ENCODE measurements around the gene ART3. TPM values are rescaled to one million over a fixed set of nuclear protein-coding genes. Genes with fewer than 3 reads are reported as not detected.

ART3 gene
- total and polyA plus RNA-seq, 9 of the 15 experiments (the other 6 are each of a cell fraction or from before 2014, with no cell fraction given), result 0.69 to 1.4 (median 1.1) TPM; not detected in 1

DNA sequence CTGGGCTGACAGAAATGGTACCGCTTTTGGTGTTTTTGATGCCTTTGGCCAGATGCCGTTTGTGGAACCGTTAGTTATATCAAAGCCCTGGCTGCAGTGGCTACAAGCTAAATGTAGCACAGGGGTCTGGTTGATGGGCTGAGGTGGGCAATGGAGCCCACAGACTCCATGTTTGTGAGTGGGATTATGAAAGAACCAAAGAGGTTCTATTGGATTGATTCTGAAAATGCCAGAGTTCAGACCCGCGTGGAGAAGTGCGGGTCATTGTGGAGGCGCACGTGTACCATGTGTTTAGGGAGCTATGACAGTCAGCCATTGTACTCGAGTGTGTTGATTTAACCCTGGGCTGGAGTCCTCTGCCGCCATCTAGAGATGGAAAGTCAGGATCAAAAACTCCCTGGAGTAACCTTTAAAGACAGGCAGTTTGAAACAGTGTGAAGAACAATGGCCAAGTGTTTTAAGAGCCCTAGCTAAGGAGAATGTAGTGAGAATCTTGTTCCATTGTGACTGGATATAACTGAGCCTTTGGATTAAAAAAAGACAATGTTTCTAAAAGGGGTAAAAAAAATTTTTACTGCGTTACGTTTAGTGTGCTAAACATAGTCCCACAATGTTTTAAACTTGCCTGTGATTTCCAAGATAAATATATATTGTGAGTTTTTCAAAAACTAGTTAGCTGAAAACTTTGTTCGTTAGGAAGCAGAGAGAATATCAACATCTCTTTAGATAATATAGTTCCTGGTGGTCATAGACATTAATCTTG lies 12.7 kb downstream of the ART3 start (continued):
- TF ChIP-seq, protein P1, sequence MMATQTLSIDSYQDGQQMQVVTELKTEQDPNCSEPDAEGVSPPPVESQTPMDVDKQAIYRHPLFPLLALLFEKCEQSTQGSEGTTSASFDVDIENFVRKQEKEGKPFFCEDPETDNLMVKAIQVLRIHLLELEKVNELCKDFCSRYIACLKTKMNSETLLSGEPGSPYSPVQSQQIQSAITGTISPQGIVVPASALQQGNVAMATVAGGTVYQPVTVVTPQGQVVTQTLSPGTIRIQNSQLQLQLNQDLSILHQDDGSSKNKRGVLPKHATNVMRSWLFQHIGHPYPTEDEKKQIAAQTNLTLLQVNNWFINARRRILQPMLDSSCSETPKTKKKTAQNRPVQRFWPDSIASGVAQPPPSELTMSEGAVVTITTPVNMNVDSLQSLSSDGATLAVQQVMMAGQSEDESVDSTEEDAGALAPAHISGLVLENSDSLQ (IDR thresholded peaks at IDR 0.05), result peak; percentile 43; the same call in 1 of the 2 replicates
- TF ChIP-seq EZH2 (IDR thresholded peaks at IDR 0.05; ENCODE audit: borderline replicate concordance, low read depth, low read length) (no peak), PCBP2 (IDR thresholded peaks at IDR 0.05; ENCODE audit: low read depth, low read length, poor library complexity, severe bottlenecking) (no peak), RBBP5 (IDR thresholded peaks at IDR 0.05; ENCODE audit: borderline replicate concordance, insufficient read depth, low read length, poor library complexity, severe bottlenecking) (no peak), FOS (IDR thresholded peaks at IDR 0.05; ENCODE audit: extremely low read depth, insufficient read length) (no peak), ZBED1 (IDR thresholded peaks at IDR 0.05) (no peak), ZNF311 (CRISPR knock-in tag; IDR thresholded peaks at IDR 0.05) (no peak), SNIP1 (IDR thresholded peaks at IDR 0.05; ENCODE audit: low read depth) (0 out of 2 replicates have a peak, but pooled peaks have one; percentile 20), TSC22D4 (tag; IDR thresholded peaks at IDR 0.05) (no peak), RBM17 (IDR thresholded peaks at IDR 0.05; ENCODE audit: borderline replicate concordance, low read depth, low read length) (no peak), FIP1L1 (IDR thresholded peaks at IDR 0.05; ENCODE audit: low read depth, low read length, poor library complexity, severe bottlenecking) (no peak), ESRRB (CRISPR knock-in tag; IDR thresholded peaks at IDR 0.05; ENCODE audit: borderline replicate concordance) (no peak), JUND (IDR thresholded peaks at IDR 0.05; ENCODE audit: borderline replicate concordance, low read depth, low read length) (peak; percentile 49; the same call in 1 of the 2 replicates), JUND (tag; IDR thresholded peaks at IDR 0.05; ENCODE audit: borderline replicate concordance, low read depth, low read length) (no peak), ZNF830 (CRISPR knock-in tag; IDR thresholded peaks at IDR 0.05) (no peak)
- TF ChIP-seq, protein P2, sequence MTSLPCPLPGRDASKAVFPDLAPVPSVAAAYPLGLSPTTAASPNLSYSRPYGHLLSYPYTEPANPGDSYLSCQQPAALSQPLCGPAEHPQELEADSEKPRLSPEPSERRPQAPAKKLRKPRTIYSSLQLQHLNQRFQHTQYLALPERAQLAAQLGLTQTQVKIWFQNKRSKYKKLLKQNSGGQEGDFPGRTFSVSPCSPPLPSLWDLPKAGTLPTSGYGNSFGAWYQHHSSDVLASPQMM (CRISPR knock-in tag; IDR thresholded peaks at IDR 0.05), result no peak
- TF ChIP-seq, protein P3, sequence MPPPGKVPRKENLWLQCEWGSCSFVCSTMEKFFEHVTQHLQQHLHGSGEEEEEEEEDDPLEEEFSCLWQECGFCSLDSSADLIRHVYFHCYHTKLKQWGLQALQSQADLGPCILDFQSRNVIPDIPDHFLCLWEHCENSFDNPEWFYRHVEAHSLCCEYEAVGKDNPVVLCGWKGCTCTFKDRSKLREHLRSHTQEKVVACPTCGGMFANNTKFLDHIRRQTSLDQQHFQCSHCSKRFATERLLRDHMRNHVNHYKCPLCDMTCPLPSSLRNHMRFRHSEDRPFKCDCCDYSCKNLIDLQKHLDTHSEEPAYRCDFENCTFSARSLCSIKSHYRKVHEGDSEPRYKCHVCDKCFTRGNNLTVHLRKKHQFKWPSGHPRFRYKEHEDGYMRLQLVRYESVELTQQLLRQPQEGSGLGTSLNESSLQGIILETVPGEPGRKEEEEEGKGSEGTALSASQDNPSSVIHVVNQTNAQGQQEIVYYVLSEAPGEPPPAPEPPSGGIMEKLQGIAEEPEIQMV (tag; conservative IDR thresholded peaks at IDR 0.05; ENCODE audit: low read depth), result no peak
- TF ChIP-seq, protein P4, sequence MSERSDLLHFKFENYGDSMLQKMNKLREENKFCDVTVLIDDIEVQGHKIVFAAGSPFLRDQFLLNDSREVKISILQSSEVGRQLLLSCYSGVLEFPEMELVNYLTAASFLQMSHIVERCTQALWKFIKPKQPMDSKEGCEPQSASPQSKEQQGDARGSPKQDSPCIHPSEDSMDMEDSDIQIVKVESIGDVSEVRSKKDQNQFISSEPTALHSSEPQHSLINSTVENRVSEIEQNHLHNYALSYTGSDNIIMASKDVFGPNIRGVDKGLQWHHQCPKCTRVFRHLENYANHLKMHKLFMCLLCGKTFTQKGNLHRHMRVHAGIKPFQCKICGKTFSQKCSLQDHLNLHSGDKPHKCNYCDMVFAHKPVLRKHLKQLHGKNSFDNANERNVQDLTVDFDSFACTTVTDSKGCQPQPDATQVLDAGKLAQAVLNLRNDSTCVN (CRISPR knock-in tag; IDR thresholded peaks at IDR 0.05), result no peak
- TF ChIP-seq, protein P5, sequence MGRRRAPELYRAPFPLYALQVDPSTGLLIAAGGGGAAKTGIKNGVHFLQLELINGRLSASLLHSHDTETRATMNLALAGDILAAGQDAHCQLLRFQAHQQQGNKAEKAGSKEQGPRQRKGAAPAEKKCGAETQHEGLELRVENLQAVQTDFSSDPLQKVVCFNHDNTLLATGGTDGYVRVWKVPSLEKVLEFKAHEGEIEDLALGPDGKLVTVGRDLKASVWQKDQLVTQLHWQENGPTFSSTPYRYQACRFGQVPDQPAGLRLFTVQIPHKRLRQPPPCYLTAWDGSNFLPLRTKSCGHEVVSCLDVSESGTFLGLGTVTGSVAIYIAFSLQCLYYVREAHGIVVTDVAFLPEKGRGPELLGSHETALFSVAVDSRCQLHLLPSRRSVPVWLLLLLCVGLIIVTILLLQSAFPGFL (CRISPR knock-in tag; IDR thresholded peaks at IDR 0.05), result no peak
- TF ChIP-seq, protein P6, sequence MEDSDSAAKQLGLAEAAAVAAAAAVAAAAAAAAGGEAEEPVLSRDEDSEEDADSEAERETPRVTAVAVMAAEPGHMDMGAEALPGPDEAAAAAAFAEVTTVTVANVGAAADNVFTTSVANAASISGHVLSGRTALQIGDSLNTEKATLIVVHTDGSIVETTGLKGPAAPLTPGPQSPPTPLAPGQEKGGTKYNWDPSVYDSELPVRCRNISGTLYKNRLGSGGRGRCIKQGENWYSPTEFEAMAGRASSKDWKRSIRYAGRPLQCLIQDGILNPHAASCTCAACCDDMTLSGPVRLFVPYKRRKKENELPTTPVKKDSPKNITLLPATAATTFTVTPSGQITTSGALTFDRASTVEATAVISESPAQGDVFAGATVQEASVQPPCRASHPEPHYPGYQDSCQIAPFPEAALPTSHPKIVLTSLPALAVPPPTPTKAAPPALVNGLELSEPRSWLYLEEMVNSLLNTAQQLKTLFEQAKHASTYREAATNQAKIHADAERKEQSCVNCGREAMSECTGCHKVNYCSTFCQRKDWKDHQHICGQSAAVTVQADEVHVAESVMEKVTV (CRISPR knock-in tag; IDR thresholded peaks at IDR 0.05), result peak; percentile 54; the same call in 1 of the 2 replicates
